ENCODE measurements around the gene ST6GALNAC5. TPM values are rescaled to one million over a fixed set of nuclear protein-coding genes. Genes with fewer than 3 reads are reported as not detected.

The ST6GALNAC5 gene
- total RNA-seq, 4 donors from 2014 or later, result 0.49 to 14.1 (median 2.1) TPM

DNA sequence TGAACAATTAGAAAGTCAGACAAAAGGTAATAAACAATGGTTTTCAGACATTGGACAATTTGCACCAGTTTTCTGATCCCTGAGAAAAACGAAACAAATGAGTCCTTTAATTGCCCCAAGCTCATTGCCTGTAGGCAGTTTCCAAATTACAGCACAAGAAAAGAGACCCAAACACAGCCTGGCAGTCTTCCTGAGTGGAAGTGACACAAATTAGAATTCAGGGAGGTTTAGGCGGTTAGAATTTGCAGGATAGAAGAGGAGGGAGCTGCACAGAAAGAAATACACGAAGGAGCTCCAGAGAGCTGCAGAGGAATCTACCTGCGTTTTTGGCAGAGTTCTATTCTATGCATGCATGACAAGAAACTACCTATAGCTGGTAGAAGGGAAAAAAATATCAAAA lies 236.2 kb downstream of the ST6GALNAC5 start:
- H3K36me3 ChIP-seq, result no peaks in the 10 kb centered on the region
- no peaks in the 10 kb centered on the region for H3K9me3 ChIP-seq
- H3K4me1 ChIP-seq, result no peaks in the 10 kb centered on the region
- TF ChIP-seq POLR2A (IDR thresholded peaks at IDR 0.05) (no peak), POLR2AphosphoS5 (IDR thresholded peaks at IDR 0.05) (no peak), EP300 (IDR thresholded peaks at IDR 0.05) (no peak)
- TF ChIP-seq, protein P1, sequence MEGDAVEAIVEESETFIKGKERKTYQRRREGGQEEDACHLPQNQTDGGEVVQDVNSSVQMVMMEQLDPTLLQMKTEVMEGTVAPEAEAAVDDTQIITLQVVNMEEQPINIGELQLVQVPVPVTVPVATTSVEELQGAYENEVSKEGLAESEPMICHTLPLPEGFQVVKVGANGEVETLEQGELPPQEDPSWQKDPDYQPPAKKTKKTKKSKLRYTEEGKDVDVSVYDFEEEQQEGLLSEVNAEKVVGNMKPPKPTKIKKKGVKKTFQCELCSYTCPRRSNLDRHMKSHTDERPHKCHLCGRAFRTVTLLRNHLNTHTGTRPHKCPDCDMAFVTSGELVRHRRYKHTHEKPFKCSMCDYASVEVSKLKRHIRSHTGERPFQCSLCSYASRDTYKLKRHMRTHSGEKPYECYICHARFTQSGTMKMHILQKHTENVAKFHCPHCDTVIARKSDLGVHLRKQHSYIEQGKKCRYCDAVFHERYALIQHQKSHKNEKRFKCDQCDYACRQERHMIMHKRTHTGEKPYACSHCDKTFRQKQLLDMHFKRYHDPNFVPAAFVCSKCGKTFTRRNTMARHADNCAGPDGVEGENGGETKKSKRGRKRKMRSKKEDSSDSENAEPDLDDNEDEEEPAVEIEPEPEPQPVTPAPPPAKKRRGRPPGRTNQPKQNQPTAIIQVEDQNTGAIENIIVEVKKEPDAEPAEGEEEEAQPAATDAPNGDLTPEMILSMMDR (IDR thresholded peaks at IDR 0.05), result no peak
- H3K27ac ChIP-seq, result no peak overlapping the region
- DNase-seq (ENCODE audit: low spot score in 2 of 2), result no peak
- H3K27me3 ChIP-seq, result no peaks in the 10 kb centered on the region
- no peak overlapping the region for H3K4me3 ChIP-seq
- WGBS, result 73% methylated on average over 4 of the region's 4 CpGs

DNA sequence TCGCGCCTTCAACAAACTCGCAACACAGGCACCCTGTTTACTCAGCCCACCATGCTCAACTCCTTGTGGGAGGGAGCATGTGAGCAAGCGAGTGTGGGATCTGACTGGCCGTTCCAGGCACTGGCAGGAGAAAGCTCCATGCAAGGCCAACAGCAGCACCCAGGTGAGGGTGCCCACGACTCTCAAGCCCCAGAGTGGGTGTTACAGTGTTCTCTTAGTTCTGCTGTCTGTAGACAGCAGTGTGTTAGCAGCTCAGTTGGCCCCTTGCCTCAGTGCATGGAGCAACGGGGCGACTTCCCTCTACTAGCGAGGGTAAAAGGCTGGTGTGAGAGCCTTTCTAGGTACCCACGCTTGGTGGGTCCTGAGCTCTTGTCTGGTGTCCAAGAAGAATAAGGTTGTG lies 237.4 kb downstream of the ST6GALNAC5 start:
- Histone ChIP-seq H3K4me3 (no peak overlapping the region), H3K4me1 (no peaks in the 10 kb centered on the region), H3K9me3 (no peaks in the 10 kb centered on the region), H3K27ac (no peak overlapping the region), H3K36me3 (no peaks in the 10 kb centered on the region), H3K27me3 (no peaks in the 10 kb centered on the region)
- TF ChIP-seq, protein P1 (IDR thresholded peaks at IDR 0.05), result no peak
- TF ChIP-seq POLR2AphosphoS5 (IDR thresholded peaks at IDR 0.05), result no peak
- TF ChIP-seq POLR2A (IDR thresholded peaks at IDR 0.05), result no peak
- TF ChIP-seq EP300 (IDR thresholded peaks at IDR 0.05), result no peak
- no peak for DNase-seq (ENCODE audit: low spot score in 2 of 2)
- 96% methylated on average over 10 of the region's 10 CpGs for WGBS

All from suprapubic skin (tissue), 4 donors.